Transverse colon (tissue), 4 donors: Measurements from ENCODE around the gene UNC13C. TPM values are rescaled to one million over a fixed set of nuclear protein-coding genes. Genes with fewer than 3 reads are reported as not detected.

Experiments
- DNase-seq: peaks from one replicate; pipeline ENCODE4 v3.0.0-alpha.2; 2019
- H3K27ac ChIP-seq, 4 donors: fragments of 200-600 bp; sonication (generic); 2 replicates each; pipeline ENCODE4 v1.5.1; 2016 to 2018; ENCODE audit warnings: inconsistent platforms in 4 of 4
- H3K27me3 ChIP-seq: fragments of 200-600 bp; sonication (generic); 2 replicates; pipeline ENCODE4 v1.5.1; 2017; ENCODE audit warnings: inconsistent platforms
- H3K36me3 ChIP-seq, 4 donors: fragments of 200-600 bp; sonication (generic); 2 replicates each; pipeline ENCODE4 v1.5.1; 2017 to 2019; ENCODE audit warnings: inconsistent platforms in 4 of 4
- H3K4me1 ChIP-seq, 4 donors: fragments of 200-600 bp; sonication (generic); 2 replicates each; pipeline ENCODE4 v1.5.1; 2017 to 2020; ENCODE audit warnings: inconsistent platforms in 4 of 4
- H3K4me3 ChIP-seq, 4 donors: fragments of 200-600 bp; sonication (generic); 1 replicate in 1 of 4; 2 replicates in 3 of 4; pipeline versions ENCODE4 v1.5.1 to v1.6.1; 2017 to 2019; ENCODE audit warnings: inconsistent platforms in 4 of 4
- H3K9me3 ChIP-seq, 2 donors: fragments of 200-600 bp; sonication (generic); 2 replicates each; pipeline ENCODE4 v1.5.1; 2017 to 2019; ENCODE audit warnings: inconsistent platforms in 2 of 2
- CTCF ChIP-seq, 5 experiments: fragments of 200-600 bp in 3 of 5; fragments of 450-650 bp in 2 of 5; sonication (generic) in 3 of 5; IDR thresholded peaks; 1 replicate in 2 of 5; 2 replicates in 3 of 5; pipeline ENCODE4 v1.5.1; 2016 to 2017; ENCODE audit warnings: antibody characterized with exemption in 5 of 5, inconsistent platforms in 3 of 5, mild to moderate bottlenecking in 2 of 5, moderate library complexity in 1 of 5
- EP300 ChIP-seq: sonication (generic); formaldehyde crosslinking; IDR thresholded peaks from one replicate; pipeline ENCODE4 v1.6.1; 2017; ENCODE audit warnings: antibody characterized with exemption, low read depth
- POLR2A ChIP-seq: fragments of 450-650 bp; IDR thresholded peaks from one replicate; pipeline ENCODE4 v1.6.1; 2016; ENCODE audit warnings: antibody characterized with exemption, mild to moderate bottlenecking, moderate library complexity
- POLR2AphosphoS5 ChIP-seq, 3 donors: sonication (generic); formaldehyde crosslinking; IDR thresholded peaks; one replicate each; pipeline ENCODE4 v1.6.1; 2016; ENCODE audit warnings: antibody characterized with exemption in 3 of 3
- WGBS, 2 donors: methylation state at CpG; one replicate each; pipeline ENCODE4 v1.1.5; 2018; ENCODE audit warnings: low coverage in 1 of 2; 5-methylcytosine and 5-hydroxymethylcytosine counted together
- in situ Hi-C, 4 donors: fragments of 200-750 bp; cut with MboI; loops; one replicate each; pipeline versions ENCODE4 v1.15.0 to v1.15.1; 2017; ENCODE audit warnings: low sequenced_read_pairs in 3 of 4, low pct_ligation_motif_present in 1 of 4, low pct_unique_long_range_greater_than_20kb in 1 of 4
- intact Hi-C: fragments of 100-400 bp; cut with DNase I; formaldehyde crosslinking; loops from one replicate; pipeline ENCODE4 v1.15.1; 2023; ENCODE audit warnings: low total_unique reads
- total RNA-seq, 4 donors: library from RNA; depleted of rRNA; stranded (reverse); fragments of >200 nt; gene quantifications; one replicate each; pipeline ENCODE4 v1.1.0, GENCODE V29; 2016

UNC13C gene
- total RNA-seq, 4 donors from 2014 or later, result 0.32 to 0.41 (median 0.40) TPM; not detected in 1

GRCh38 chr15:53982876-53983275 lies 4.6 kb downstream of the UNC13C start:
- intact Hi-C loops, result no loop called here
- Histone ChIP-seq H3K4me3 (no peak overlapping the region), H3K9me3 (no peaks in the 10 kb centered on the region), H3K36me3 (no peaks in the 10 kb centered on the region), H3K27me3 (peaks cover 43% of the 10 kb centered on the region), H3K27ac (no peak overlapping the region), H3K4me1 (peaks cover 0 to 9% (median 3%) of the 10 kb centered on the region in 4 donors)
- in situ Hi-C loops, result no loop called here
- no peak for DNase-seq
- TF ChIP-seq CTCF (IDR thresholded peaks at IDR 0.05) (no peak), EP300 (no peak), POLR2AphosphoS5 (IDR thresholded peaks at IDR 0.05) (no peak), POLR2A (no peak)
- 55 to 75% methylated on average over 1 of the region's 1 CpG for WGBS, 2 donors

GRCh38 chr15:53984221-53984620 lies 6.0 kb downstream of the UNC13C start:
- no peak overlapping the region for H3K27ac ChIP-seq
- intact Hi-C loops (no loop called here), in situ Hi-C loops (no loop called here)
- no peaks in the 10 kb centered on the region for H3K36me3 ChIP-seq
- H3K27me3 ChIP-seq, result peaks cover 29% of the 10 kb centered on the region
- H3K4me3 ChIP-seq, result no peak overlapping the region
- TF ChIP-seq CTCF (IDR thresholded peaks at IDR 0.05) (no peak), EP300 (no peak), POLR2A (no peak), POLR2AphosphoS5 (IDR thresholded peaks at IDR 0.05) (no peak)
- H3K4me1 ChIP-seq, result no peaks in the 10 kb centered on the region
- 36 to 43% methylated on average over 1 of the region's 1 CpG for WGBS, 2 donors
- no peak for DNase-seq
- H3K9me3 ChIP-seq, result no peaks in the 10 kb centered on the region

DNA sequence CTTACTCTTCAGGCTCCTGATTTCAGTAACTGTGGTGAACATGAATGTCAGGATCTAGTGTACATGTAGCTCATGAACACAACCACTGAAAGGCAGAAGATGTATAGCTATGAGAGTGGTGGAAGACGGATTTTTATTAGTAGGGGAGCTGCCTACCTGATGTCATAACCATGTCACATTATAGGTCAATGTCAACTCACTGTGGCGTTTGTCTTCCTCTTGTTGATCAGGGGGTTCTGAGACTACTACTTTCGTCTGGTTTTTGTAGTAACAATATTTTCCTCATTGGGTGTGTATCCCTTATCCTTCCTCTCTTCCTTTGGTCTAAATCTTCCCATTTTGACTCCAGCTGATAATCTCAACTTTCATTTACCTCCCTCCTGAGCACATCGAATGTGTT lies 7.3 kb downstream of the UNC13C start:
- H3K4me3 ChIP-seq, result no peak overlapping the region
- H3K9me3 ChIP-seq, result no peaks in the 10 kb centered on the region
- no peak for TF ChIP-seq EP300
- no peak for TF ChIP-seq POLR2A
- TF ChIP-seq POLR2AphosphoS5 (IDR thresholded peaks at IDR 0.05), result no peak
- TF ChIP-seq CTCF (IDR thresholded peaks at IDR 0.05), result no peak
- 80 to 88% methylated on average over 4 of the region's 4 CpGs for WGBS, 2 donors
- DNase-seq, result no peak
- H3K4me1 ChIP-seq, result no peaks in the 10 kb centered on the region
- no peak overlapping the region for H3K27ac ChIP-seq
- H3K36me3 ChIP-seq, result no peaks in the 10 kb centered on the region
- intact Hi-C loops (no loop called here), in situ Hi-C loops (no loop called here)
- peaks cover 16% of the 10 kb centered on the region for H3K27me3 ChIP-seq

- Histone ChIP-seq H3K36me3 (no peaks in the 10 kb centered on the region), H3K4me1 (no peaks in the 10 kb centered on the region), H3K4me3 (no peak overlapping the region), H3K27ac (no peak overlapping the region), H3K9me3 (no peaks in the 10 kb centered on the region), H3K27me3 (no peaks in the 10 kb centered on the region)
- WGBS, 2 donors, result 77 to 88% methylated on average over 2 of the region's 2 CpGs
- no peak for DNase-seq
- intact Hi-C loops, result no loop called here
- in situ Hi-C loops, result no loop called here
- TF ChIP-seq POLR2AphosphoS5 (IDR thresholded peaks at IDR 0.05), result no peak
- no peak for TF ChIP-seq EP300
- no peak for TF ChIP-seq POLR2A
- no peak for TF ChIP-seq CTCF (IDR thresholded peaks at IDR 0.05)
These were observed 9.2 kb downstream of the UNC13C start for GRCh38 chr15:53987480-53987879.
